Vagina (tissue), 2 donors: Measurements from ENCODE around the gene MAP4K1.

Source experiments
- POLR2A ChIP-seq, 2 donors: fragments of 450-650 bp; IDR thresholded peaks; one replicate each; pipeline ENCODE4 v1.6.1; 2017; ENCODE audit warnings: antibody characterized with exemption in 2 of 2, mild to moderate bottlenecking in 2 of 2, moderate library complexity in 2 of 2
- POLR2AphosphoS5 ChIP-seq, 2 donors: sonication (generic); formaldehyde crosslinking; IDR thresholded peaks; one replicate each; pipeline ENCODE4 v1.9.0; 2017; ENCODE audit warnings: antibody characterized with exemption in 2 of 2, mild to moderate bottlenecking in 2 of 2, low read depth in 1 of 2; ENCODE audit not compliant: insufficient read depth in 1 of 2
- TF ChIP-seq, protein P1 (sequence below), 3 experiments: fragments of 450-650 bp in 2 of 3; fragments of 200-600 bp in 1 of 3; sonication (generic) in 1 of 3; IDR thresholded peaks; one replicate each; pipeline ENCODE4 v1.5.1; 2017 to 2019; ENCODE audit warnings: antibody characterized with exemption in 3 of 3, mild to moderate bottlenecking in 2 of 3, moderate library complexity in 2 of 3

DNA sequence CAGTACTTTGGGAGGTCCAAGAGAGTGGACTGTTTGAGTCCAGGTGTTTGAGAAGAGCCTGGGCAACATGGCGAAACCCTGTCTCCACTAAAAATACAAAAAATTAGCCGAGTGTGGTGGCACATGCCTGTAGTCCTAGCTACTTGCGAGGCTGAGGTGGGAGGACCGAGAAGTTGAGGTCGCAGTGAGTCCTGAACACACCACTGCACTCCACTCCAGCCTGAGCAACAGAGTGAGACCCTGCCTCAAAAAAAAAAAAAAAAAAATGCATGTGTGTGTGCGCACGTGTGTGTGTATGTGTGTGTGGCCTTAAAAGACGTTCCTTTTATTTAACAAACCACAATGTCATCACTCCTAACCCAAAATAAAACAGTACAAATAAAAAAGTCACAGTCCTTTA, 62.6 kb downstream of the MAP4K1 start:
- TF ChIP-seq, protein P1, sequence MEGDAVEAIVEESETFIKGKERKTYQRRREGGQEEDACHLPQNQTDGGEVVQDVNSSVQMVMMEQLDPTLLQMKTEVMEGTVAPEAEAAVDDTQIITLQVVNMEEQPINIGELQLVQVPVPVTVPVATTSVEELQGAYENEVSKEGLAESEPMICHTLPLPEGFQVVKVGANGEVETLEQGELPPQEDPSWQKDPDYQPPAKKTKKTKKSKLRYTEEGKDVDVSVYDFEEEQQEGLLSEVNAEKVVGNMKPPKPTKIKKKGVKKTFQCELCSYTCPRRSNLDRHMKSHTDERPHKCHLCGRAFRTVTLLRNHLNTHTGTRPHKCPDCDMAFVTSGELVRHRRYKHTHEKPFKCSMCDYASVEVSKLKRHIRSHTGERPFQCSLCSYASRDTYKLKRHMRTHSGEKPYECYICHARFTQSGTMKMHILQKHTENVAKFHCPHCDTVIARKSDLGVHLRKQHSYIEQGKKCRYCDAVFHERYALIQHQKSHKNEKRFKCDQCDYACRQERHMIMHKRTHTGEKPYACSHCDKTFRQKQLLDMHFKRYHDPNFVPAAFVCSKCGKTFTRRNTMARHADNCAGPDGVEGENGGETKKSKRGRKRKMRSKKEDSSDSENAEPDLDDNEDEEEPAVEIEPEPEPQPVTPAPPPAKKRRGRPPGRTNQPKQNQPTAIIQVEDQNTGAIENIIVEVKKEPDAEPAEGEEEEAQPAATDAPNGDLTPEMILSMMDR (IDR thresholded peaks at IDR 0.05), result no peak
- TF ChIP-seq POLR2AphosphoS5 (IDR thresholded peaks at IDR 0.05; ENCODE audit: insufficient read depth in 1 of 2, low read depth in 1 of 2) (no peak), POLR2A (IDR thresholded peaks at IDR 0.05) (no peak)
